Thoracic aorta (tissue), 2 donors: ENCODE results near the gene CUEDC1. TPM values are rescaled to one million over a fixed set of nuclear protein-coding genes. Genes with fewer than 3 reads are reported as not detected.
A peak's percentile ranks its signal among the peaks of the same experiment; 100 is the strongest.

ENCODE experiments used
- ATAC-seq: fragments of 150-250 bp; one replicate; pipeline ENCODE4 v1.8.0; 2017; ENCODE audit warnings: low read depth; ENCODE audit not compliant: insufficient number of reproducible peaks, low FRiP score
- DNase-seq: peaks from one replicate; pipeline ENCODE4 v3.0.0-alpha.2; 2020; ENCODE audit warnings: low spot score
- H3K27ac ChIP-seq, 2 donors: fragments of 200-600 bp; sonication (generic); 1 replicate in 1 of 2; 2 replicates in 1 of 2; pipeline ENCODE4 v1.5.1; 2016; ENCODE audit warnings: mild to moderate bottlenecking in 2 of 2, moderate library complexity in 2 of 2
- H3K27me3 ChIP-seq: fragments of 200-600 bp; sonication (generic); replicated peaks from 2 replicates; pipeline ENCODE4 v1.6.0; 2016; ENCODE audit warnings: mild to moderate bottlenecking; ENCODE audit not compliant: insufficient read depth
- H3K36me3 ChIP-seq: fragments of 200-600 bp; sonication (generic); one replicate; pipeline ENCODE4 v1.5.1; 2016
- H3K4me1 ChIP-seq, 2 donors: fragments of 200-600 bp; sonication (generic); 1 replicate in 1 of 2; 2 replicates in 1 of 2; pipeline versions ENCODE4 v1.5.1 to v1.6.0; 2016; ENCODE audit warnings: low read depth in 2 of 2, mild to moderate bottlenecking in 1 of 2; ENCODE audit not compliant: control insufficient read depth in 1 of 2
- H3K4me3 ChIP-seq: fragments of 200-600 bp; sonication (generic); 2 replicates; pipeline ENCODE4 v1.5.1; 2016; ENCODE audit warnings: mild to moderate bottlenecking
- H3K9me3 ChIP-seq: fragments of 200-600 bp; sonication (generic); 2 replicates; pipeline ENCODE4 v1.5.1; 2016
- total RNA-seq, 2 donors: library from RNA; depleted of rRNA; stranded (reverse); fragments of >200 nt; gene quantifications; one replicate each; pipeline versions ENCODE4 v1.1.0 to v1.2.3, GENCODE V29; 2016
- TF ChIP-seq, protein P1 (sequence below): fragments of 200-600 bp; sonication (generic); IDR thresholded peaks from one replicate; pipeline ENCODE4 v1.5.1; 2019; ENCODE audit warnings: antibody characterized with exemption

The CUEDC1 gene
- total RNA-seq, 2 donors from 2014 or later: 32.7 to 93.1 TPM

DNA sequence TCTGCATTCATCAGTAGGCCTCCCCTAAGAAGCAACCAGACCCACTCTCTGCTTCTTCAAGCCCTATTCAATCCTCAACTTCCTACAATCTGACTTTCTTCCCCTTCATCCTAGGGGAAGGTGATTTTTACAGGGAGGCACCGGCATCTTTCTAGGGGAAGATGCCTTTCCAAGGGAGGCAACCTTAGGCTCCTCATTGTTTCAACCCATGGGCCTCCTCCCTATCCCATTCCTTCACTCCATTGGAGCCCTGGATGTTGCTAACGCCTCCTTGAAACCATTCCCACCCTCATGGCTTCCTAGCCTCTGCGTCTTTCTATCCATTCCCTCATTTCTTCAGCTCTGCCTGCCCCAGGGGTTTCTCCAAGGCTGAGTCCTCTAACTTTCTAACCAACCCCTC lies 2.7 kb upstream of the CUEDC1 start:
- no peaks in the 10 kb centered on the region for H3K27me3 ChIP-seq
- TF ChIP-seq, protein P1, sequence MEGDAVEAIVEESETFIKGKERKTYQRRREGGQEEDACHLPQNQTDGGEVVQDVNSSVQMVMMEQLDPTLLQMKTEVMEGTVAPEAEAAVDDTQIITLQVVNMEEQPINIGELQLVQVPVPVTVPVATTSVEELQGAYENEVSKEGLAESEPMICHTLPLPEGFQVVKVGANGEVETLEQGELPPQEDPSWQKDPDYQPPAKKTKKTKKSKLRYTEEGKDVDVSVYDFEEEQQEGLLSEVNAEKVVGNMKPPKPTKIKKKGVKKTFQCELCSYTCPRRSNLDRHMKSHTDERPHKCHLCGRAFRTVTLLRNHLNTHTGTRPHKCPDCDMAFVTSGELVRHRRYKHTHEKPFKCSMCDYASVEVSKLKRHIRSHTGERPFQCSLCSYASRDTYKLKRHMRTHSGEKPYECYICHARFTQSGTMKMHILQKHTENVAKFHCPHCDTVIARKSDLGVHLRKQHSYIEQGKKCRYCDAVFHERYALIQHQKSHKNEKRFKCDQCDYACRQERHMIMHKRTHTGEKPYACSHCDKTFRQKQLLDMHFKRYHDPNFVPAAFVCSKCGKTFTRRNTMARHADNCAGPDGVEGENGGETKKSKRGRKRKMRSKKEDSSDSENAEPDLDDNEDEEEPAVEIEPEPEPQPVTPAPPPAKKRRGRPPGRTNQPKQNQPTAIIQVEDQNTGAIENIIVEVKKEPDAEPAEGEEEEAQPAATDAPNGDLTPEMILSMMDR: no peak
- H3K9me3 ChIP-seq: no peaks in the 10 kb centered on the region
- no peak overlapping the region for H3K4me3 ChIP-seq
- ATAC-seq: no peak
- H3K27ac ChIP-seq: no peak overlapping the region
- no peaks in the 10 kb centered on the region for H3K36me3 ChIP-seq
- H3K4me1 ChIP-seq: peaks cover 0 to 24% of the 10 kb centered on the region in 2 donors
- DNase-seq: no peak

DNA sequence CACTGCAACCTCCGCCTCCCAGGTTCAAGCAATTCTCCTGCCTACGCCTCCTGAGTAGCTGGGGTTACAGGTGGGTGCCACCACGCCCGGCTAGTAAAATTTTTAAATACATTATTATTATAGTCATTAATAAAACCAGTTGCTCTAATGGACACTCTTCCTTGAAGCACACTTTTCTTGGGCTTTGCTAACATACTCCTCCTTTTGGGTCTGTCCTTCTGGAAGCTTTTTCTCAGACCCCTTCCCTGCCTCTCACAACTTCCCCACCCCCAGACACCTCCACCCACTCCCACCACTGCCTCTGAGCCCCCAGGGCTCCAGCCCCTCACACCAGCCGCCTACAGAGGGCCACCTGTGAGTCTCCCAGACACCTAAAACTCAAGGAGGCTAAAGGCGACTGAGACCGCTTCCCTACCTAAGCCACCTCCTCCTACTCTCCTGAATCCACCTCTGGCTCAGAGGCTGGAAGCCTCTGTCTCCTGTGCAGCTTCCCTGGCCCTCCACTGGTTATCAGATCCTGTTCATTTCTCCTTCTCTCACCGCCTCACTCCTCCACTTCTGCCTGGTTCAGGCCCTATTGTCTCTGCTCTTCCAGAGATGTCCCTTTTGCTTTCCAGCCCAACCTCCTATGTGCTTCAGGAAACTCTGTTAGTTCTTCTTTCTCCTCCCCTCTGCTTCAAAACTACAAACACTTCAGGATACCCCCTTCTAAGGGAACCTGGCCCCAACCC lies 2.1 kb upstream of the CUEDC1 start:
- ATAC-seq: no peak
- peaks cover 0 to 30% of the 10 kb centered on the region in 2 donors for H3K4me1 ChIP-seq
- no peak overlapping the region for H3K27ac ChIP-seq
- DNase-seq: no peak
- TF ChIP-seq, protein P1: no peak
- H3K9me3 ChIP-seq: no peaks in the 10 kb centered on the region
- H3K36me3 ChIP-seq: no peaks in the 10 kb centered on the region
- no peaks in the 10 kb centered on the region for H3K27me3 ChIP-seq
- H3K4me3 ChIP-seq: no peak overlapping the region

DNA sequence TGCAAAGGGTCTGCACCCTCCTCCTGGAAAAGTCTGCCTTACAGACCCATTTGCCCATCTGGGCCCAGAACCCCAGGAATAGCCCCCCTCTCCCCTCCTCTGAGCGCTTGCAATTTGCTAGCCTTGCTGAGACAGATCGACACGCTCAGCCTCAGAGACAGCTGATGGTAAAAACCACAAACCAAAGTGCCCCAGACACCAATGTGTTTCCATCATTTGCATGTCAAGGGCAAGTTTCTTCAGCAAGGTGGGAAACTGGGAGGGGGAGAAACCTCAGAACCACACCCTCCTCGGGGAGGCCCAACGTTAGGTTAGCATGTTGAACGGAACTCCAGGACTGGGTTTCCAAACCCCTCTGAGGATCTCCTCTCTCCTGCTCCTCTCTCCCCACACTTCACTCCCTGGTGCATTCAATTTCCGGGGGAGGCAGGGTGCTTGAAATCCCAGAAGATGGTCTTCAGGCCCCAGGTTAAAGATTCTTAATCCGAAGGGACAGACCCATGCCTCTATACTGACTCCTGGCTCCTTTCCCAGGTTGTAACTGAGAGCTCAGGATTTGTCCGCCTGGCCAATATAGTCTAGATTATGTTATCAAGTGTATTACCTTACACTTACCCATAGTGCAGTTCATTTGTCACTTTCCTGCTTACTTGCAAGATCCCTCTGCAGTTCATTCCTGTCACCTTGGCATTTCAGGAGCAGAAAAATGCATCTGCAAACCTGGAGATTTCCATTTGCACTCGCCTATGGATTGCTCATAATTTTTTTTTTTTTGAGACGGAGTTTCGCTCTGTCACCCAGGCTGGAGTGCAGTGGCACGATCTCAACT lies 1.3 kb upstream of the CUEDC1 start:
- Histone ChIP-seq H3K4me1 (peaks cover 0 to 37% of the 10 kb centered on the region in 2 donors), H3K27me3 (no peaks in the 10 kb centered on the region), H3K4me3 (peak overlapping the region; percentile 82), H3K9me3 (no peaks in the 10 kb centered on the region), H3K36me3 (no peaks in the 10 kb centered on the region), H3K27ac (no peak overlapping the region)
- ATAC-seq (no peak), DNase-seq (no peak)
- TF ChIP-seq, protein P1: no peak

DNA sequence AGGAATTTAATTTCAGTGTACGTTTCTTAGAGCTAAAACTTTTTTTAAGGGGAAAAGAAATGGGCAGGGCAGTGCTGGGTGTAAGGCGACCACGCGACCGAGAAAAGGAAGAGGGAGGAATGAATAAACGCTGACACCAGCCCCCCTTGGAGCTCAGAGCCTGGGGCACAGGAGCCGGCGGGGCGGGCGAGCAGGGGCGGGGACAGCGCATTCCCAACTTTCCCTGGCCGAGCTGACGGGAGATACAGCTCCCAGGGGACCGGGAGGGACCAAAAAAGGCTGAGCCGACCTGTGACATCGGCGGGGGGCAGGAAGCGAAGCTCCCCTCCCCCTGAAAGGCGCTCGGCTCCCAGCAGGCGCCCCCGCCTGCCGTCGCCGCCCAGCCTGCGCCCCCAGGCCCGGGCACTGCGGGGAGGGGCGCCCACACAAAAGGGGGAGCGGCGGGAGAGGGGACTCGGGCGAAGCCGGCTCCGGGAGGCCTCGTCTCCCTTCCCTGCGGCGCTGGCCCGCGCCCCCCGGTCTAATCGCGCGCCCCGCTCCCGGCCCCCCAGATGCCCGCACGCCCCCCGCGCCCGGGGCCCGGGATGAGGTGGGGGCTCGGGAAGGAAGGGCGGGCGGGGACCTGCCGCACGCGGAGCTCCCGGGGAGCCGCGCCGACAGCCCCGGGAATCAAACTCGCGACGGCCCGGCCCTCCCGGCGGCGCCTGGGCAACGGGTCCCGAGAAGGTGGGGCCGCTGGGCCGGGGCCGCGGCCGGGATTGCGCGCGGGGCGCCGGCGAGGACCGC lies 622 bp downstream of the CUEDC1 start:
- TF ChIP-seq, protein P1: no peak
- H3K27ac ChIP-seq: peak overlapping the region; percentile 95 to 96
- no peaks in the 10 kb centered on the region for H3K27me3 ChIP-seq
- DNase-seq (no peak), ATAC-seq (peak; percentile 58)
- H3K36me3 ChIP-seq: no peaks in the 10 kb centered on the region
- H3K4me1 ChIP-seq: peaks cover 14 to 54% of the 10 kb centered on the region in 2 donors
- H3K9me3 ChIP-seq: no peaks in the 10 kb centered on the region
- H3K4me3 ChIP-seq: peak overlapping the region; percentile 89
